ENCODE results near the gene HP1BP3.

- TF ChIP-seq CTCF (IDR thresholded peaks at IDR 0.05) (no peak), POLR2AphosphoS5 (IDR thresholded peaks at IDR 0.05; ENCODE audit: insufficient read depth in 1 of 2, low read depth in 1 of 2) (peak in 1 of 2 donors; percentile 80)
These were observed 666 bp downstream of the HP1BP3 start for GRCh38 chr1:20786253-20787028.
